Measurements from ENCODE around the gene RYR2.

RYR2 gene

DNA sequence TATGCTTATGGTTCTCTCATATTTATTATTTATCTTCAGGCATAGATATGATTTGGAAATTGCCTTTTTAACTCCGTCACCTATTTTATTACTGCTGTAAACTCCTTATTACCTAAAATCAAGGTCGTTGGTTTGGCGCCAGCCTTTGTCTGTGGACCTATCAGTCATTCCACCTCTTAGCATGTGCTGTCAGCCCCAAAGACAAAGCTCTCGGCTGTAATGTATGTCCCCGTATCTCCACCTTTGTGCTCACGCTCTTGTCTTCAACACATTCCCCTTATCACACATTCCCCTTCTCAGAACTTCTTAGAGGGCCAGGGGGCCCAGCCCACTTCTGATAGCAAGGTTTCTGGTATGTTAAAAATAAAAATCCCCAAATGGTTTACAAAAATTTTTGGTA, 342.2 kb downstream of the RYR2 start:
- DNase-seq: no peak

DNA sequence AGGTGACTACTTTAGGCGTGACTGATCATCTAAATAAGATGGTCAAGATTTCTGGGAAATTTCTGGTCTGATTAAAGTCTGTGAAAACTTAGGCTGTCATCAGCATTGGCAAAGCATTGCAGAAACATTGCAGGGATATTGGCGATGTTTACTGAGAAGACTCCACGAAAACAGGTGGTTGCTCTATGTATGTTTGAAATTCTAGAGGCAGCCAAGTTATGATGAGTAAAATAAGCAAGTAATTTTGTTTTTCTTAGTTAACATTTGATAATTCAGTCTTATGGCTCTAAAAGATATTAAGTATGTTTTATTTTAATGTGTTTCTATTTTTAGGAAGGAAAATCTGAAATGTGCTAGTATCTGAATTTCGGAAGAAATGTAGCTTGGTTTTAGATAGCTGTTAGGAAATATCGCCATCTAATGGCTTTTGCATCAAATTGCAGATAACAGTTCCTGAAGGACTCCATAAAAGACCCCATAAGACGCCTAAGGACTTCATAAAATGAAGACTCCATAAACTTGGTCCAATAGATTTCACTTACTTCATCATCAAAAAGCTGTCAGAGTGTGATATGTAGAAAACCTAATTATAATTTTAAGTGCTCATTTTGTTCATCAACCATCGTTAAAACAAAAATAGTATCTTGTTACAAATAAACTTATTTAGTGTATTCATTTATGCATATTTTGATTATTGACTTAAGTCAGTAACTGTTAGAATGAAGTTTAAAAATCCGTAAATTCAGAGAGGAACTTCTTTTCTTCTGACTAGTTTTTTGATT, 344.6 kb downstream of the RYR2 start:
- DNase-seq: no peak

DNA sequence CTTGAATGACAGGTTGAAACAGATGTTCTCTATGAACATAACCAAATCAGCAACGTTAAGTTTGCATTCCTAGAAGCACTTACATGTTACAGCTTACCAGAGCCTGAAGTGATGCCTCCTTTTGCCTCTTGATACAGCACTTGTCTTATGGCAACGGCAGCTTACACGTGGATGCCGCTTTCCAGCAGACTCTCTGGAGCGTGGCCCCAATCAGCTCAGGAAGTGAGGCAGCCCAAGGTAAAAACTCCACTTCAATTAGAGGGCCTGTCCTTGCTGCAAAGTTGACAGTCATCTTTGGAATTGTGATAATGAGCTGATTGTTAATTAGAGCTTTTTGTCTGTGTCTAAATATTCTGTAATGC, 345.1 kb downstream of the RYR2 start:
- DNase-seq: no peak

DNA sequence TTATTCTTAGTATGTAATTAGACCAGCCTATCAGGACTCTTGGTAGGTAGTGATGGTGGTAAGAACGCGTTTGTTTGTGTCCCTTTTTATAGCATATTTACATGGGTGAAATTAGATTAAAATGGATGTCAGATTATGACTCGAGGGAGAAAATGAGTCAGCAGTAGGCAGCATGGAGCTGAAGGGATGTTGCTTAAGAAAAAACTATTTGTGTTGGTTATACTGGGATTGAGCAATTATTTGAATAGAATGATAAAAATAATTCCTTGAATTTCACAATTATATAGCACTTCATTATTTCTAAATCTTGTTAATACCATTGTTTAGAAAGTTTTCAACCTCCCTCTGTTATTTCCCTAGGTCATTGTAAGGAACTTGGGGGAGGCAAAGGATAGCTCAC, 348.8 kb downstream of the RYR2 start:
- no peak for DNase-seq

DNA sequence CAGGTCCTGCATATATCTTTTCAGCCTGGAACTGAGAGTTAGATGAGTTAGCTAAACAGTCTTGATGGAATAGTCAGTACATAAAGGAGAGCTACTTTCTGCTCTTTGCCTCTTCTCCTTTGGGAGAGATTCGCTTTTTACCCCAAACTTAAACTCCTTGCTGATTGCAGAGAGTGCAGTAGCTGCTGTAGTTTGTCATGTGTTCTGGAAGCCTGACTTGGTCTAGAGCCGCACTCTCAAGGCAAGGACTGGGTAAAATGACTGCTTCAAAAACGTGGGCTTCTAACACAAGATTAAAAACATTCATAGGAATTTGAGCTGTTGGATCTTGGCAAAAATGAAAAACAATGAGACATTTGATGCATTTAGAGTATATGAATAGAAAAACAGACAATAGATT, 351.6 kb downstream of the RYR2 start:
- no peak for DNase-seq

DNA sequence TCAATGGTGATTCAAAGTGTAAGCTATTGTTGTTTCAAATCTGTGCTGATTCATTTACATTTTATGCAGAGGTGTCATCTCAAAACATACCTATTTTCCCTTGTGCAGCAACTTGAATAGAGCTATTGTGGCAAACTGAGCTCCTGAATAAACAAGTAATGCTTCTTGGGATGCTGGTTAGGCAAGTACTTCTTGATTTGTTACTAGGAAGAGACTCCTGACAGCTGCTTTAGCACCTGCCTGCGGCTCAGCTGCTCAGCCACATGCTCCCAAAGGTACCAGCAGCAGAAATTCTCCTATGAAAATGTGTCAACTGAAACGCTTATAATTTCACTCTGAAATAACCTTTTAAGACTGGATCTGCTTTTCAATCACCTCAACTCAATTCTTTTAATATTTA, 352.3 kb downstream of the RYR2 start:
- DNase-seq: no peak

DNA sequence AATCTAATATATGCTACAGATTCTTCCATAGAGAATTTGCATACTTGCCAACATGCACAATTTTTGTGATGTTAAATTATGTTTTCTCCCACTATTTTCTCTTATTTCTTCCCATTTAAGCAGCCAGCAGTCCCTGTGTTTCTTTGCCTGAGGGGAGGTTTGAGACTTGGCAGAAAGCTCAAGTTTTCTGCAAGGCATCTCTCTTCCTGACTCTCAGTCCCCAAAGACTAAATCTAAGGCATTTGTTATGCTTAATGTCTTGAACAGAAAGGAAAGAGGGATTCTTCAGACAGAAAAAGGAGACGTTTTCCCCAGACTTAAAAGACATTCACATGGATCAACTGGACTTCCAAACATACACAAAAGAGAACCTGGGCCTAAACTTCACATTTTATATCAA, 354.4 kb downstream of the RYR2 start:
- DNase-seq: no peak

DNA sequence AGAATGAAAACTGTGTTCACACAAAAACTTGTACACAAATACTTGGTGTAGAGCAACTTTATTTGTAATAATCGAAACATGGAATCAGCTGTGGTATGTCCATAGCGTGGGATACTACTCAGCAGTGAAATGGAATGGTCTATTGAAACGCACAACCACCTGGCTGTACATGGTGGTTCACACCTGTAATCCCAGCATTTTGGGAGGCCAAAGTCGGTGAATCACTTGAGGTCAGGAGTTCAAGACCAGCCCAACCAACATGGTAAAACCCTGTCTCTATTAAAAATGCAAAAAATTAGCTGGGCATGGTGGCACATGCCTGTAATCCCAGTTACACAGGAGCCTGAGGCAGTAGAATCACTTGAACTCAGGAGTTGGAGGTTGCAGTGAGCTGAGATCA, 356.8 kb downstream of the RYR2 start:
- DNase-seq: no peak

DNA sequence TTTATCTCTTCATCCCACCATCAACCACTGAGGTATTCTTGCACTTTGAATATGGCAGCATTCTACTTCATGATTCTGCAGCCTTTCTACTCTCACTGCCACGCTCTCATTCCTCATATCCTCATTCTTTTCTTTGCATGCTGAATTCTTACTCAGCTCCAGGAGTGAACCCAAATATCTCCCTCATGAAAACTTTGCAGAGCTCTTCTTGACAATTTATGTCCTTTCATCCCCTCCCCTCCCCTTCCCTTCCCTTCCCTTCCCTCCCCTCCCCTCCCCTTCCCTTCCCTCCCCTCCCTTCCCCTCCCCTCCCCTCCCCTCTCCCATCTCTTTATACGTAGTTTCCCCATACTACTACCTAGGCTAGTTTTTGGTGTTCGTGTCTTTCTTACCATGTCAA, 363.9 kb downstream of the RYR2 start:
- no peak for DNase-seq

DNA sequence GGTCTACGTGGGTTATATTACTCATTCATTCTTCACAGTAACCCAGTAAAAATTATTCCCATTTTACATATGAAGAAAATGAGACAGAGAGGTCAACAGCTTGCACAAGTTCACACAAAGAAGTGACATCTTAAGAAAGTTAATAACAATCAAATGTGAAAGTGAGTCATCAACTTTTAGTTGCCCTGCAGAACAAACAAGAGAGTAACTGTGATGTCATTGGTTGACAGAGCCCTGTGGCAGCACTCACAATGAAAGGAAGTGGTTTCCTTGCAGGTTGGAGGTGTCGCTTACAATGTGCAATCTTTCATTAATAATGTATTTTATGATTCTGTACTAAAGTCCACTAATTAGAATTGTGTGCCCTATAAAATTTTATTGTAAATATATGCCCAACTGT, 369.6 kb downstream of the RYR2 start:
- no peak for DNase-seq

DNA sequence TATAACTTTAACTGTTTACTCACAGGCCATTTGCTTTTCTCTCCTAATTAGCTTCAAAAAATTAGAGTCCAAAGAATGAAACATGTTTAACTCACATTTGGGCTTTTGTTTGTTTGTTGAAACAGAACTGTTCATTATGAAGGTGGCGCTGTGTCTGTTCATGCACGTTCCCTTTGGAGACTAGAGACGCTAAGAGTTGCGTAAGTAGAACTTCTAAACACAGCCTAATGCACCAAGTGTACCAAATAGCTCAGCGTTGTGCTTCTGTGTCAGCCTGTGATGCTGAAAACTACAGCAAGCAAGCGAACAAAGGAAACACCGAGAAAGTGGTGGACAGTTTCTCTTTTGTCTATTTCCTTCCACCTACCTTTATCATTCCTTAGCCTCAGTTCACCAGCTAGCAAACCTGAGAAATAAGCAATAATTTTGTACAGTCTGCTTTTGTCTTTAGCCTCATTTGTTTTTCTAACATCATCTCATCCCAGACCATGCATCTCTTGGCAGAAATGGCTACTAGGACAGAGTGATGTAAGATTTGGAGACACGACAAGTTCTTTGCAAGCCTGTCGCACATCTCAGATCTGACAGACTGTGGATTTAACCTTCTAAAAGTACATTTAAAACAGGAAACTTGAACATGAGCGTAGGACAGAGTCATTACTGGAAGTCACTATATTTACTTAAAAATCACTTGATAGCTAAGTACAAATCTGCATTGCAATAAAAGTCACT, 375.1 kb downstream of the RYR2 start:
- DNase-seq: no peak

DNA sequence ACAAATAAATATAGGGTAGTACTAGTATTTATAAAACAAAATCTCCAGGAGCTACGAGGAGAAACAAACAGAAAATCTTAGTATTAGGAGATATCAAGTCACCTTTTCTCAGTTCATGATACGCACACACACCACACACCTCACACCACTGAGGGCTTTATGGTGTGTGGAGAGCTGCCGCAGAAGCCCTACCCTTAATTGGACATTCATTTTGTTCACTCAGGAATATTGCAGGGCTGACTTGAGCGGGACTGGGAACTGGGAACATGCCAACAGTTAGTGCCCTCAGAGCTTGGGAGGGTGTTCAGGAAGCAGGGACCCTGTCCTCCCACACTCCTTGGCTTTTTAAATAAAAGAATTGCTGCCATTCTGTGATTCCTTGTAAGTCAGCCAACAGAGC, 386.8 kb downstream of the RYR2 start:
- DNase-seq: no peak

DNA sequence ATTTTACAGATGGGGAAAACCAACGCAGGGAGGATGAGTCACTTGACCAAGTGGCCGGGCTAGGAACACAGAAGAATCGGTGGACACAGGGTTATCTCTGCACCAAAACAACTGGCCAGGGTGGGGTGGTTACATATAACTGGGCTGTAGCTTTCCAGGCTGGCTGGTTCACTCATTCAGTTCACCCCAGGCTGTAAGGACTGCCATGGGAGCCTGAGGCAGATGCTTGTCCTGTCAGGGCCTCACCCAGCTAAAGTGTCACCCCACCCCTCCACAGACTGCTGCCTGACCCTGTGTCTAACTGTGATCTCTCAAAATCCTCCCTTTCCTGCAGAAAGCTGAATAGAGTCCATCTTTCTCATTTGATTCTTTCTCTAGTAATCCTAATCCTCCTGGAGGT, 387.3 kb downstream of the RYR2 start:
- DNase-seq: no peak

DNA sequence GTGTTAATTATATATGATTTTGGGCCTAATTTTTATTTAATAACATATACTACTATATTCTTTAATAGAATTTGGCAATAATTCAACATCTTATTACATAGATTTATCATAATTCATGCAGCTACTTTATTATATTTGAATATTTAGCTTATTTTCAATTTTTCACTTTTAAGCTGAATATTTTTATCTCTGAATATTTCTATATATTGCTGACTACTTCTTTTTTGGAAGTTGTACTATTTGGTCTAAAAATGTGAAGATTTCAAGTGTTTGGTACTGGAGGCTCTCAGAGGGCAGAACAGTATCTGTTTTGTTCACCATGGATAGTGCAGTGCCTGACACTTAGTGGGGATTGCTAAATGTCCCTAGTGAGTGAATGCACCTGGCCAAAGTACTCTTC, 389.5 kb downstream of the RYR2 start:
- DNase-seq: no peak

DNA sequence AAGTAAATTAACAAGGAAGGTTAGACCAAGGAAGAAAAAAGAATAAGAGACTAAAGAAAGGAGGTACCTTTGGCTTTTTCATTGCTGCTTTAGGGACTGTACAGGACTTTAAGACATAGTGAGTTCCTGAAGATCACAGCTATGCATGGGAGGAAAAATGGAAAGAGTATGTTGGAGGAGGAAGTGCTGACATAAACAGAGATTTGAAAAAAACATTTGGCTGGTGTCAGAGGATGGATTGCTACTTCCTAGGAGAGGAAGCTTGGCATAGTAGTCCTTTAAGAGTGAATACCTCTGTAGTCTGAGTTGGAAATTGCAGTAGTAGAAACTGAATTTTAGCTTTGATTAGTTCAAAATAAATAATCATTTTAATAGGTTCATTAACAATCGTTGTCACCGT, 398.4 kb downstream of the RYR2 start:
- no peak for DNase-seq

DNA sequence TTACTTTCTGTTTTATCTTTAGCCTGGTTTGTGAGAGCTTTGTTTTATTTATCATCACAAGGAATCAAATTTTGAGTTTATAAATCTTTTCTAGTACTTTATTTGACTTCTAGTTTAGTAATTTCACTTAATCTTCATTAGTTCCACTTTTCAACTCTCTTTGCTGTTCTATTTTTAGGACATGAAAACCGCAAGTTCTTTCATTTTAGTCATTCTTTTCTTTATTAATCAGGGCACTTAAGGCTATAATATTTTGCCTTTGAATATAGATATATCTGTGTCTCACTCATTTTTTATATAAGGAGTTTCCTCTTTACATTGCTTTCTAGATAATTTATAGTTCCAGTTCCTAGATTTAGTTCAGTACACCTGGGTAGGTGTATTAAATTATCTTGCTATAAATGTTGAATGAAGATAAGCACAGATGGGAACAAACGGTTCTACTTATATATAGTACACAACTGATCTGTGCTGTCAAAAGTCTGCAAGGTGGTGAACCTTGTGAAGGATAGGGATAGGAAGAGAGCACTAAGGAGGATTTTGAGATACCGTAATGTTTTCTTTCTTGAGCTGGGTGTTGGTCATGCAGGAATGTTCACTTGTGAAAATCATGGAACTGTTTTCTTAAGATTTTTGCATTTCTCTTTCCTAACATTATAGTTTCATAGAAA, 402.3 kb downstream of the RYR2 start:
- no peak for DNase-seq

DNA sequence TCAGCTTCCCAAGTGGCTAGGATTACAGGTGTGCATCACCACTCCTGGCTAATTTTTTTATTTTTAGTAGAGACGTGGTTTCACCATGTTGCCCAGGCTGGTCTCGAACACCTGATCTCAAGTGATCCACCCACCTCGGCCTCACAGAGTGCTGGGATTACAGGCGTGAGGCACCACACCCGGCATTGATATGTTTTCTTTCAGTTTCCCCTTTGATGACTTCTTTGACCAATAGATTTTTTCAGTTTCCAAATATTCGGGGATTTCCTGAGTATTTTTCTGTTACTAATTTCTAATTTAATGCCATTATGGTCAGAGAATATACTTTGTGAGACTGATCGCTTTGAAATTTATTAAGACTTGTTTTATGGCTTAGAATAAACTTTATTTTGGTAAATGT, 406.1 kb downstream of the RYR2 start:
- DNase-seq: no peak

DNA sequence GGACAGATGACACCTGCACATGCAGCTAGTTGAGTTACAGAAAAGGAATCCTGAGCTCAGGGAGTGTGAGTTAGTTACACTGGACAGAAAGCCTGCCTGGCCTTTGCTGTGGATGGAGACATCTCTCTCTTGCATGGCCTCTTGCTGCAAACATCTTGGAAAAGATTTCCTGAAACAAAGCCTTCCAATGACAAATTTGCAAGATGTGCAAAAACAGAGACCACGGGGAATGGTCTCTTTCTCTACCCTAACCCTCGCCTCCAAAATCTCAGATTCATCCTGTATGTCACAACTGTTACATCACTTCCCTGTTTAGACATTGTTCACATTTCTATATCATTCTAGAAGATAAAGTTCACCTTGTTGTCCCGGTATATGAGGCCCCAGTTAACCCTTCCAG, 415.6 kb downstream of the RYR2 start:
- no peak for DNase-seq

DNA sequence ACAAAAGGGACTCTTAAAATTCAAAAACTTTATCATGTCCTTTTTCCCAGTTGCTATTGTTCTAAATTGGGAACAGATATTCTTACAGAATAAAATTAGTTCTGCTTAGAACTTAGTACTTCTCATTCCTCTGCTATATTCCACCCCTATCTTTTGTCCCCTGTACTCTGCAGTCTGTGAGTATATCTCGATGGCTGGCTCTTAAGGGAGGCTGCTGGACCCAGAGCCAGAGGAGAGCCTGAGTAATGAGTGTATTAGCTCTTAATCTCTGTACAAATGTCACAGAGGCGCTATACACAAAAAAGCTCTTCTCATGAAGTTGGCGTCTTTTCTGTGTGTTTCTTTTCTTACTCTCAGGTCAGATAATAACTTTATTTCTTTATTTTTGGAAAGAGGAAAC, 425.3 kb downstream of the RYR2 start:
- no peak for DNase-seq

DNA sequence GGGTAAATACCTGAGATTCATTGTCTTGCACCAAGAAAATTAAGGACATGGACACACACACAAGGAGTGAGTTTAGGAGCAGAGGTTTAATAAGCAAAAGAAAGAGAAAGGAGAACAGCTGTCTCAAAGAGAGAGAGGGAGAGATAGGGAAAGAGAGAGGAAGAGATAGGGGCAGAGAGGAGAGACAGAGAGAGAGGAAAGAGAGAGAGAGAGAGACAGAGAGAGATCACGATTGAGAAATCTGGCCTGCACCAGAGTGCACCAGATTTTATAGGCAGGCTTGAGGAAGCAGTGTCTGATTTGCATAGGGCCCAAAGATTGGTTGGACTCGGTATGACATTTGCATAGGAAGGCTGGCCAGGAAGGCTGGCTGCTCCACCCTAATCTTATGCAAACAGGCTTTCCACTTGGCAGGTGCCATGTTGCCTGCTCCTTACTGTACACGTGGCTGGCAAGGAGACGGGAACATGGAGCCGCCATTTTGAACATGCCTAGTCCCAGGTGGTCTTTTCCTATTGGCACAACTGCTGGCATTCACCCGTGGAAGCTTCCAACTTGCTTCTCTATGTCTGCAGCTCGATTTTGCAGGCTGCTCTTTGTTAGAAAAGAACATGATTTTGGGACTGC, 428.8 kb downstream of the RYR2 start:
- DNase-seq: no peak

DNA sequence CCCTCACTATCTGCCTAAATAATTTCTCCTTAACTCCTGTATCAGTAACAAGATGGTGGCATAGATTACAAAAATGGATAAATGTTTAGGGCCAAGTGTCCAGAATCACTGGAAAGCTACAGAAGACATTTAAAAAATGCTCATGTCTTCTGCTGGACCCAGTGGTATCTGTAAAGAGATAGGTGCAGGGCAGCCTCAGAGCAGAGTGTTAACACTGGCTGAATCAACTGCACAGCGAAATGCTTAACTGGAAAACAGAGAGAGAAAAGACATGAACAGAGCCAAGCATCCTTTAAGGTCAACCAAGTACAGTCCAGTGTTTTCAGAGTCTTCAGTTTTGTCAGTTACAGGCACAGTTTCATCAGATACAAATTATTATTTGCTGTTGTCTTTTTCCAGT, 429.4 kb downstream of the RYR2 start:
- DNase-seq: no peak

DNA sequence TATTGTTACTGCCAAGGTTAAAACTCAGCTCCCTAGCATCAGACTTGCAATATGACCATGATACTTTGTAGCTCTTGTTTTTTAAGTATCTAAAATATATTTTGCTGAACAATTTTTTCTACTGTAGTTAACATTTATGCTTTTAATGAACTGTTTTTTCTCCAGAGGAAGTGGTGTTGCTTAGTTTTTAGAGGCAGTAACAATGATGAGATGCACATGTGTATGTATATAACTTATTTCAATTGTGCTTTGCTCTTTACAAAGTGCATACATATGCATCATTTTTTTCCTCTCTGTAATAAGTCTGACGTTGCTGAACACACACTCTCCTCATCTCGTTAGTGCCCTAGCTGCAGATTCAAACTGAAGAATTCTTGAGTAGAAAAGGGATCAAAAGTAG, 430.0 kb downstream of the RYR2 start:
- no peak for DNase-seq

DNA sequence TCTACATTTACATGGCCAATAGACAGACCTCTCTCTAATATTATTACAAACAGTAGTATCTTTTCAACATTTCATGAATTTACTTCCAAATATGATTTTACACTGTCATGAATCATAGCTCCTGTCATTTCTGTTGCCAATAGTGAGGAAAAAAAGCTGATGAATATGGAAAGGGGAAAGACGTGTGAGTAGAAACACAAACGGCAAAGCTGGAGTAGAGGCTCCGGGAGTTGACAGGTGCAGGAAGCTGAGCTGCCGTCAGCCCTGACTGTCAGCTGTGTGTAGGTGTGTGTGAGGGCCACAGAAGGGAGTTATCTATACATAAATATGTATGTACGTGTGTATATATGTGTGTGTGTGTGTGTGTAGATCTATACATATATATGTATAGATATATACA, 431.9 kb downstream of the RYR2 start:
- DNase-seq: no peak

DNA sequence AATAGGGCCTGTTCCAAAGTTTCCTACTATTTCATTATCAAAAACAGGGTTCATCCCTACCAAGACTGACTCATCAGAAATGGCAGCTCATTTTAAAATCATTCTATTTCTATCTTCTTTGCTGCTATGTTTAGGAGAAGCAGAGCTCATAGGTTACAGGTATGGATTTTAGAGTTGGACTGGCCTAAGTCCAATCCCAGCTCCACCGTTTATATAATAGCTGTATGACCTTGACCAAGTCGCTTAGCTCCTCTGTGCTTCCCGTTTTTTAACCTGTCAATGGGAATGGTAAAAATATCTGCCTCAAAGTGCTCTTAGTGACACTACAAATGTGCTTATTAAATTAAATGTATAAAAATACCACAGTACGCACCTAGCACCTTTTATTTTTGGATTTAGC, 436.1 kb downstream of the RYR2 start:
- no peak for DNase-seq

Data from stimulated activated CD4-positive, alpha-beta T cell treated with anti-CD3 and anti-CD28 coated beads, Interleukin-12 subunit alpha, Interleukin-12 subunit beta, amount 100 ng/mL, for 4 hours (primary cell).